ENCODE measurements around the gene PTGES2.

DNA sequence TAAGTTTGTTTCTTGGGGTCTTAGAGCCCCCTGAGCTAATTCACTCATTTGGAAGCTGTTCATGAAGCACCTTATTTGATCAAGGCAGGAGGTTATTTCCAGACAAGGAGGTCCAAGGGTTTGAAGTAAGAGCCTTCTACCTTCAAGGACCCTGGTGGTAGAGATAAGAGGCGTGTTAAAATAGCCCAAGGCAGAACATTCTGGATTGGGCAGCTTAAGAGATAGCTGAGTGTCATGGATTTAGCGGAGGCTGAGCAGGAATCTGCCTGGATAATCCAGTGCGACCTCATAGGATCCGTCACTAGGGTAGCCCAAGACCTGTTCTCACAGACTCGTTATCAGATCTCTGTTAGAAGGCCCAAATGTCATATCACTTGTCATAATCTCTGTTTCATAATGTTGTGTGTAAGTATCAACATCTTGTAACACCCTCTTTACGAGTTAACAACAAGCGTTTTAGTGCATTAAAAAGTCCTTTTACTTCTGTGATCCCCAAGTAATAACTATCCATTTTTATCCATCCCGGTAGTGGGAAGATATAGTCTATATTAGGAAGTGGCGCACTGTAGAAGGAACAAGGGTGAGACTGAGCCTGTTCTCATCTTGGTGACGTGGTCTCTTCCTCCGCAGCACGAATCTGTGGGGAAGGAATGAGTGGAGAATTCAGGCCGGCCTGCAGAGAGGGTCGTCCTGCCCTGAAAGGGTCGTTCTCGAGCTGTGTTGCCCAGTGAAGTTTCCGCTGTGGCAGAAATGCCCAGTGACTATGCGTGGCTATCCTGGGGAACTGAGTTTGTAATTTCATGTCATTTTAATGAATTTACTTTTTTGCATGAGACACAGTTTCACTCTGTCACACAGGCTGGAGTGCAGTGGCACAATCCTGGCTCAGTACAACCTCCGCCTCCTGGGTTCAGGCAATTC is 30.7 kb downstream of the PTGES2 start:
- no peak for TF ChIP-seq CTCF (IDR thresholded peaks at IDR 0.05)
- no peak for TF ChIP-seq SIN3A (IDR thresholded peaks at IDR 0.05; ENCODE audit: borderline replicate concordance, insufficient read depth, low read depth, low read length)
